ENCODE results near the gene UBE2O.

Gene UBE2O

GRCh38 chr17:76484228-76484725 is 31.3 kb upstream of the UBE2O start:
- Histone ChIP-seq H3K27ac (peak overlapping the region in 1 of 2 donors; percentile 35), H3K4me3 (no peak overlapping the region)
- TF ChIP-seq CTCF (IDR thresholded peaks at IDR 0.05): no peak
- DNase-seq (ENCODE audit: low spot score): no peak

- no peak for DNase-seq (ENCODE audit: low spot score)
- H3K4me3 ChIP-seq: no peak overlapping the region
- H3K27ac ChIP-seq: peak overlapping the region in 1 of 2 donors; percentile 68
- no peak for TF ChIP-seq CTCF (IDR thresholded peaks at IDR 0.05)
Measured at GRCh38 chr17:76481071-76481655, 28.2 kb upstream of the UBE2O start.

GRCh38 chr17:76480632-76481031 is 27.7 kb upstream of the UBE2O start:
- no peak for DNase-seq (ENCODE audit: low spot score)

DNA sequence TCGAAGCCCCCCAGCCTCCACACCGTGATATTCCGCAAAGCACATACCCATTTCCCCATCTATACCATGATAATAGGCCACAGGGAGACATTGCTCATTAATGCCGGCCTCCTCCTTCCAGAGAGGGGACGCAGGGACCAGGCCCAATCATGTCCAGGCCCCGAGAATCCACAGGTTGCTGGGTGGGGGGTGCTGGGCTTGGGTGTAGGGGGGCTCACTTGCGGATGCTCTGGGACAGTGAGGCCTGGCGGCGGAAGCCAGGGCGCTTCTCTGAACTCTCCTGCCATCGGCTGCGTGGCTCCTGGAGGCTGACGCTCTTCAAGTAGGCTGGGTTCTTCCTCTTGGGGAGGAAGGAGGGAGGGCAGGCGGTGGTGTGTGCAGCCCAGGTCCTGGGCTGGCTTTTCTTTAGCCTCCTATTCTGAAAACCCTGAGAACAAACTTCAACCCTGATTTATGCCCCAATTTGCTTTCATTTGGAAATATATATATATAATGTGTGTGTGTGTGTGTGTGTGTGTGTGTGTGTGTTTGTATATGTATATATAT is 26.6 kb upstream of the UBE2O start:
- TF ChIP-seq CTCF (IDR thresholded peaks at IDR 0.05): no peak
- H3K27ac ChIP-seq: no peak overlapping the region
- no peak overlapping the region for H3K4me3 ChIP-seq
- DNase-seq (ENCODE audit: low spot score): no peak

More at GRCh38 chr17:76480632-76481031, 27.7 kb upstream of the UBE2O start:
- peak overlapping the region in 1 of 2 donors; percentile 68 for H3K27ac ChIP-seq
- no peak overlapping the region for H3K4me3 ChIP-seq
- TF ChIP-seq CTCF (IDR thresholded peaks at IDR 0.05): no peak

GRCh38 chr17:76478730-76479514 is 26.0 kb upstream of the UBE2O start:
- no peak overlapping the region for H3K4me3 ChIP-seq
- TF ChIP-seq CTCF (IDR thresholded peaks at IDR 0.05): no peak
- no peak overlapping the region for H3K27ac ChIP-seq
- no peak for DNase-seq (ENCODE audit: low spot score)

DNA sequence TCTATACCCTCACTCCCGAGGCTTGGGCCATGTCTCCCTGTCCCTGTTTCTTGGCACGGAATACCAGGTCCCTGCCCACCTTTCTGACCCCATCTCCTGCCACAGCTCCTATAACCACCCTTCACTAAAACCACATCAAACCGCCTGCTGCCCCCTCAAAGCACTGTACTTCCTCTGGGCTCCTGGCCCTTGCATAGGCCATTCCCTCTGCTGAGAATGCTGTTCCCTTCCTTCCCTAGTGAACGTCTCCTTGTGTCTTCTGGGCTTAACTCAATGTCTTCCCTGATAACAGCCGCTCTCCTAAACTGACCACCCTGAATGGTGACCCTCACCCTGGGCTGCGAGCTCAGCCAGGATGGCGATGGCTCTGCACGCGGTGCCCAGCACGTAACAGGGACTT is 25.1 kb upstream of the UBE2O start:
- H3K27ac ChIP-seq: no peak overlapping the region
- TF ChIP-seq CTCF (IDR thresholded peaks at IDR 0.05): no peak
- DNase-seq (ENCODE audit: low spot score): no peak
- no peak overlapping the region for H3K4me3 ChIP-seq
